PFSK-1 (cell line): Measurements from ENCODE around the gene CACNB2.

Source experiments
- POLR2AphosphoS5 ChIP-seq: IDR thresholded peaks from 2 replicates; pipeline ENCODE4 v1.6.1; 2012; ENCODE audit warnings: low read depth, mild to moderate bottlenecking, control low read depth, low read length, moderate library complexity
- SIN3A ChIP-seq: IDR thresholded peaks from 2 replicates; pipeline ENCODE4 v1.6.1; 2012; ENCODE audit warnings: mild to moderate bottlenecking, low read length, moderate library complexity, borderline replicate concordance; ENCODE audit not compliant: insufficient read depth
- TAF1 ChIP-seq: IDR thresholded peaks from 2 replicates; pipeline ENCODE4 v1.6.1; 2012; ENCODE audit warnings: low read length, control low read depth, borderline replicate concordance; ENCODE audit not compliant: insufficient read depth

GRCh38 chr10:18418541-18419215 lies 278.5 kb downstream of the CACNB2 start:
- TF ChIP-seq POLR2AphosphoS5 (no peak), TAF1 (no peak), SIN3A (no peak)
